Stomach (tissue), 9 donors: ENCODE results near the gene TNS1. TPM values are rescaled to one million over a fixed set of nuclear protein-coding genes. Genes with fewer than 3 reads are reported as not detected.

Experiments
- DNase-seq, 2 donors: peaks; one replicate each; pipeline versions ENCODE4 v3.0.0 to v3.0.0-alpha.2; 2013 to 2019
- H3K27ac ChIP-seq, 5 donors: fragments of 200-600 bp in 4 of 5; sonication (generic) in 4 of 5; one replicate each; pipeline ENCODE4 v1.5.1; 2013 to 2019; ENCODE audit warnings: mild to moderate bottlenecking in 1 of 5, moderate library complexity in 1 of 5
- H3K27me3 ChIP-seq, 3 donors: fragments of 200-600 bp; sonication (generic); one replicate each; pipeline ENCODE4 v1.5.1; 2017 to 2019; ENCODE audit warnings: mixed run types in 1 of 3
- H3K36me3 ChIP-seq, 4 donors: fragments of 200-600 bp; sonication (generic); 1 replicate in 3 of 4; 2 replicates in 1 of 4; pipeline ENCODE4 v1.5.1; 2016 to 2019
- H3K4me1 ChIP-seq, 4 donors: fragments of 200-600 bp; sonication (generic); one replicate each; pipeline ENCODE4 v1.5.1; 2016 to 2019
- H3K4me3 ChIP-seq, 4 donors: fragments of 200-600 bp; sonication (generic) in 3 of 4; one replicate each; pipeline ENCODE4 v1.5.1; 2016 to 2019; ENCODE audit warnings: mild to moderate bottlenecking in 1 of 4
- H3K9me3 ChIP-seq, 4 donors: fragments of 200-600 bp; sonication (generic); one replicate each; pipeline ENCODE4 v1.5.1; 2016 to 2019
- EP300 ChIP-seq: sonication (generic); formaldehyde crosslinking; IDR thresholded peaks from one replicate; pipeline ENCODE4 v1.6.1; 2017; ENCODE audit warnings: antibody characterized with exemption
- POLR2A ChIP-seq, 4 donors: fragments of 450-650 bp; IDR thresholded peaks; one replicate each; pipeline ENCODE4 v1.6.1; 2016; ENCODE audit warnings: antibody characterized with exemption in 4 of 4, control low read depth in 2 of 4, mild to moderate bottlenecking in 1 of 4, moderate library complexity in 1 of 4
- POLR2AphosphoS5 ChIP-seq, 3 donors: sonication (generic); formaldehyde crosslinking; IDR thresholded peaks; one replicate each; pipeline ENCODE4 v1.6.1; 2016; ENCODE audit warnings: antibody characterized with exemption in 3 of 3
- WGBS, 5 donors: extraction: QIAGEN DNeasy Blood & Tissue Kit in 3 of 5; methylation state at CpG; one replicate each; pipeline versions ENCODE4 v1.1.5 to v1.1.7; 2013 to 2018; 5-methylcytosine and 5-hydroxymethylcytosine counted together
- intact Hi-C: fragments of 100-400 bp; cut with DNase I; formaldehyde crosslinking; loops from one replicate; pipeline ENCODE4 v1.15.1; 2023; ENCODE audit warnings: low total_unique reads
- polyA plus RNA-seq, 3 donors: library from polyadenylated mRNA; stranded (reverse); fragments of 200-250 nt; gene quantifications; one replicate each; pipeline ENCODE4 v1.2.3, GENCODE V29; 2013
- total RNA-seq, 5 donors: library from RNA; depleted of rRNA; stranded (reverse); fragments of >200 nt; gene quantifications; one replicate each; pipeline versions ENCODE4 v1.1.0 to v1.2.3, GENCODE V29; 2014 to 2016
- TF ChIP-seq, protein P1 (sequence below), 7 experiments: fragments of 450-650 bp in 4 of 7; fragments of 200-600 bp in 3 of 7; sonication (generic) in 3 of 7; IDR thresholded peaks; one replicate each; pipeline ENCODE4 v1.5.1; 2016 to 2019; ENCODE audit warnings: antibody characterized with exemption in 7 of 7, control low read depth in 2 of 7, mild to moderate bottlenecking in 1 of 7
- donor health status: healthy with polysubstance abuse.
- donor health status: Bipolar disorder and iron deficiency.
- donor health status: healthy.

The TNS1 gene
- total and polyA plus RNA-seq, 8 donors = 18.5 to 682 (median 160) TPM

DNA sequence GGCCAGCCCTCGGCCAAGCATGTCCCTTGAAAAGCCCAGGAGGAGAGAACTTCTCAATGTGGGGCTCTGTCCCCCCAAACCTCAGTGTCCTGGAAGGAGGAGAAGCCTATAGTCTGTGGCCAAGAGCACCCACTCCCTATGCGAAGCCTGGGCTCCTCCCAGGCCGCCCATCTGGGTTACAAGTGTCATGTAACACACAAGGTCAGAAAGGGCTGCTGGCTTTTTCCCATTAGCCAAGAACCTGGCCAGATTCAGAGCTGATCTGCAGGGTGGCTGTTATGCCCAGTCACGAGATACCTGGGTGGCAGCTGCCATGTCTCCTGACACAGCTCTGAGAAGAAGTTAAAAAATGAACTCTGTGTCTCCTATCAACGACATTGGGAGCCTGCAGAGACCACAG lies 170.7 kb downstream of the TNS1 start:
- Histone ChIP-seq H3K27ac (peak overlapping the region in 2 of 5 donors; percentile 19 to 53), H3K9me3 (no peaks in the 10 kb centered on the region), H3K4me1 (peaks cover 11 to 61% (median 30%) of the 10 kb centered on the region in 4 donors), H3K27me3 (no peaks in the 10 kb centered on the region), H3K36me3 (peaks cover 62 to 84% (median 82%) of the 10 kb centered on the region in 4 donors), H3K4me3 (no peak overlapping the region)
- intact Hi-C loops = no loop called here
- WGBS, 5 donors = 71 to 81% (median 77%) methylated on average over 5 of the region's 5 CpGs
- TF ChIP-seq EP300 = no peak
- no peak for TF ChIP-seq POLR2AphosphoS5 (IDR thresholded peaks at IDR 0.05)
- TF ChIP-seq, protein P1, sequence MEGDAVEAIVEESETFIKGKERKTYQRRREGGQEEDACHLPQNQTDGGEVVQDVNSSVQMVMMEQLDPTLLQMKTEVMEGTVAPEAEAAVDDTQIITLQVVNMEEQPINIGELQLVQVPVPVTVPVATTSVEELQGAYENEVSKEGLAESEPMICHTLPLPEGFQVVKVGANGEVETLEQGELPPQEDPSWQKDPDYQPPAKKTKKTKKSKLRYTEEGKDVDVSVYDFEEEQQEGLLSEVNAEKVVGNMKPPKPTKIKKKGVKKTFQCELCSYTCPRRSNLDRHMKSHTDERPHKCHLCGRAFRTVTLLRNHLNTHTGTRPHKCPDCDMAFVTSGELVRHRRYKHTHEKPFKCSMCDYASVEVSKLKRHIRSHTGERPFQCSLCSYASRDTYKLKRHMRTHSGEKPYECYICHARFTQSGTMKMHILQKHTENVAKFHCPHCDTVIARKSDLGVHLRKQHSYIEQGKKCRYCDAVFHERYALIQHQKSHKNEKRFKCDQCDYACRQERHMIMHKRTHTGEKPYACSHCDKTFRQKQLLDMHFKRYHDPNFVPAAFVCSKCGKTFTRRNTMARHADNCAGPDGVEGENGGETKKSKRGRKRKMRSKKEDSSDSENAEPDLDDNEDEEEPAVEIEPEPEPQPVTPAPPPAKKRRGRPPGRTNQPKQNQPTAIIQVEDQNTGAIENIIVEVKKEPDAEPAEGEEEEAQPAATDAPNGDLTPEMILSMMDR (IDR thresholded peaks at IDR 0.05) = no peak
- DNase-seq = no peak

DNA sequence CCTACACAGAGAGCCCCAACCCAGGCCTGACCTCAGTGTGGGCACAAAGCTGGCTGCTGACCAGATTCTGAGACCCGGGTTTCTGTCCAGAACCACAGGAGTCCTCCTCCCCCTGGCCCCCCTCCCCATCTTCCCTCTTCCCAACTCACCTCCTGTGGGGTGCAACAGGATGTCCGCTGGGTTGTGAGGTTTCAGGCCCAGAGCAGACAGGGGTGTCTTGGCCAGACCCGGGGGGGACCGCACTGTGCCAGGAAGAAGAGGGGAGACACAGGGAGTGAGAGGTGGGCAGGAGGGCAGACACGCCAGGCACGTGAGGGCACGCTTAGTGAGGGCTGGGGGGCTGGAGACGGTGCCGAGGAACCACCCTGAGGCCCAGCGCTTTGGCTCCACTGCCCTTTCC lies 171.5 kb downstream of the TNS1 start:
- 70 to 96% (median 89%) methylated on average over 8 to 10 of the region's 10 CpGs for WGBS, 5 donors
- no peaks in the 10 kb centered on the region for H3K27me3 ChIP-seq
- no peak for TF ChIP-seq POLR2AphosphoS5 (IDR thresholded peaks at IDR 0.05)
- no peak for TF ChIP-seq POLR2A (IDR thresholded peaks at IDR 0.05)
- TF ChIP-seq EP300 = no peak
- TF ChIP-seq, protein P1 (IDR thresholded peaks at IDR 0.05) = no peak
- H3K27ac ChIP-seq = peak overlapping the region in 2 of 5 donors; percentile 41 to 53
- intact Hi-C loops = no loop called here
- H3K4me3 ChIP-seq = no peak overlapping the region
- H3K36me3 ChIP-seq = peaks cover 59 to 86% (median 84%) of the 10 kb centered on the region in 4 donors
- H3K9me3 ChIP-seq = no peaks in the 10 kb centered on the region
- peaks cover 10 to 61% (median 31%) of the 10 kb centered on the region in 4 donors for H3K4me1 ChIP-seq
- DNase-seq = no peak

DNA sequence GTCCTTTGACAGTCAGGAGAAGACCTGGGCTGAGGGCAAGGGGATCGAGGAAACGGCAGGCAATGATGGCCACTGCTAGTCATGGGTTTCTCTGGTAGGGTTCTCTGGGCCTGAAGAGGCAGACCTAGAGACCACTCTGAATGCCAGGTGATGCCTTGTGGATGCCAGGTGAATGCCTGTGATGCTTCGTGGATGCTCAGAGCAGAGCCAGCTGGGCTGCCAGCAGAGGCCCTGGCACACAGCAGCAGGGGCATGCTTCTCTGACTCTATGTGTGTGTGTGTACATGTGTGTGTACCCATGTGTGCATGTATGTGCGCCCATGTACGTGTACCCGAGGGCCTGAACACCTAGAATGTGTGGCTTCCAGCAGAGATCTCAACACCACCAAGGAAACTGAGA lies 172.0 kb downstream of the TNS1 start:
- Histone ChIP-seq H3K27ac (peak overlapping the region in 2 of 5 donors; percentile 32 to 41), H3K4me3 (no peak overlapping the region), H3K36me3 (peaks cover 57 to 86% (median 81%) of the 10 kb centered on the region in 4 donors), H3K4me1 (peaks cover 10 to 61% (median 31%) of the 10 kb centered on the region in 4 donors), H3K27me3 (no peaks in the 10 kb centered on the region), H3K9me3 (no peaks in the 10 kb centered on the region)
- no peak for DNase-seq
- 64 to 84% (median 77%) methylated on average over 6 of the region's 6 CpGs for WGBS, 5 donors
- no peak for TF ChIP-seq EP300
- TF ChIP-seq, protein P1 (IDR thresholded peaks at IDR 0.05) = no peak
- no peak for TF ChIP-seq POLR2AphosphoS5 (IDR thresholded peaks at IDR 0.05)
- TF ChIP-seq POLR2A (IDR thresholded peaks at IDR 0.05) = no peak
- intact Hi-C loops = no loop called here

DNA sequence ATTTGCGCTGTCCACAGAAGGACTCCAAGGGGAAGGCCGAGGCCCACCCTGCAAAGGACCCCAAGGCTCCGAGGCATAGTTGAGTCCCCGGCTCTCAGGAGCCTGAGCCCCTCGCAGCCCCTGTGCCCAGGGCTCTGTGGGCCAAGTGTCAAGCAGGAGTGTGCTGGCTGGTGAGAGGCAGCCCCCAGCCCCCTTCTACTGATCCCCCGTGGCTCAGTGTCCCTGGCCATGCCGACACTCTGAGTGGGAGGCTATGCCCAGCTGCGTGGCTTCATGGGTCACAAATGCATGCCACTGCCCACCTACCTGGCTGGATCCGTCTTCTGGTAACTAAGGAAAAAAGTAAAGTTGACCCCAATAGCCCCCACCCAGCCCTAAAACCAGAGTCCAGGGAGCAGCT lies 172.7 kb downstream of the TNS1 start:
- WGBS, 5 donors = 83 to 87% (median 87%) methylated on average over 6 to 9 of the region's 9 CpGs
- Histone ChIP-seq H3K4me1 (peaks cover 10 to 62% (median 33%) of the 10 kb centered on the region in 4 donors), H3K27me3 (no peaks in the 10 kb centered on the region), H3K36me3 (peaks cover 55 to 83% (median 78%) of the 10 kb centered on the region in 4 donors), H3K9me3 (no peaks in the 10 kb centered on the region), H3K27ac (peak overlapping the region in 3 of 5 donors; percentile 26 to 41 (median 32)), H3K4me3 (no peak overlapping the region)
- intact Hi-C loops = no loop called here
- no peak for DNase-seq
- no peak for TF ChIP-seq POLR2AphosphoS5 (IDR thresholded peaks at IDR 0.05)

- H3K4me1 ChIP-seq = peaks cover 10 to 61% (median 34%) of the 10 kb centered on the region in 4 donors
- H3K27ac ChIP-seq = peak overlapping the region in 1 of 5 donors; percentile 41
- intact Hi-C loops = no loop called here
- H3K27me3 ChIP-seq = no peaks in the 10 kb centered on the region
- peaks cover 49 to 82% (median 73%) of the 10 kb centered on the region in 4 donors for H3K36me3 ChIP-seq
- TF ChIP-seq POLR2A (IDR thresholded peaks at IDR 0.05) (no peak), POLR2AphosphoS5 (IDR thresholded peaks at IDR 0.05) (no peak)
- WGBS, 5 donors = 59 to 73% (median 67%) methylated on average over 7 to 8 of the region's 8 CpGs
- H3K9me3 ChIP-seq = no peaks in the 10 kb centered on the region
- DNase-seq = no peak
- no peak overlapping the region for H3K4me3 ChIP-seq
Observed at GRCh38 chr2:217829420-217829819, 173.4 kb downstream of the TNS1 start.
